ENCODE data around the gene MMS19.

Gene MMS19

GRCh38 chr10:97520978-97521761, 22.9 kb upstream of the MMS19 start:
- H3K4me2 ChIP-seq (ENCODE audit: low read length), result no peak overlapping the region
- H3K4me1 ChIP-seq (ENCODE audit: low read length), result no peaks in the 10 kb centered on the region
- no peaks in the 10 kb centered on the region for H3K9me3 ChIP-seq (ENCODE audit: insufficient read depth, low read length)
- no peak overlapping the region for H2AFZ ChIP-seq (ENCODE audit: low read depth, low read length)
- no peak overlapping the region for H3K27ac ChIP-seq (ENCODE audit: low read length)
- TF ChIP-seq CTCF (IDR thresholded peaks at IDR 0.05; ENCODE audit: low read depth, low read length) (no peak), EZH2phosphoT487 (IDR thresholded peaks at IDR 0.05; ENCODE audit: low read depth) (no peak)
- no peaks in the 10 kb centered on the region for H4K20me1 ChIP-seq (ENCODE audit: insufficient read depth, low read length)
- H3K79me2 ChIP-seq (ENCODE audit: low read length), result no peaks in the 10 kb centered on the region
- H3K9ac ChIP-seq (ENCODE audit: low read length), result no peak overlapping the region
- H3K4me3 ChIP-seq (ENCODE audit: low read length), result no peak overlapping the region
- no peaks in the 10 kb centered on the region for H3K36me3 ChIP-seq (replicated peaks; ENCODE audit: low read depth, low read length)
- H3K27me3 ChIP-seq (ENCODE audit: low read depth, low read length), result peaks cover 13% of the 10 kb centered on the region; the same call in 1 of the 2 replicates

GRCh38 chr10:97520520-97520919, 22.3 kb upstream of the MMS19 start:
- no peak overlapping the region for H2AFZ ChIP-seq (ENCODE audit: low read depth, low read length)
- no peak for TF ChIP-seq EZH2phosphoT487 (IDR thresholded peaks at IDR 0.05; ENCODE audit: low read depth)
- H3K4me2 ChIP-seq (ENCODE audit: low read length), result no peak overlapping the region
- H3K9me3 ChIP-seq (ENCODE audit: insufficient read depth, low read length), result no peaks in the 10 kb centered on the region
- no peak overlapping the region for H3K9ac ChIP-seq (ENCODE audit: low read length)
- H3K27ac ChIP-seq (ENCODE audit: low read length), result no peak overlapping the region
- no peaks in the 10 kb centered on the region for H4K20me1 ChIP-seq (ENCODE audit: insufficient read depth, low read length)
- no peaks in the 10 kb centered on the region for H3K36me3 ChIP-seq (replicated peaks; ENCODE audit: low read depth, low read length)
- H3K4me3 ChIP-seq (ENCODE audit: low read length), result no peak overlapping the region
- no peaks in the 10 kb centered on the region for H3K4me1 ChIP-seq (ENCODE audit: low read length)
- H3K79me2 ChIP-seq (ENCODE audit: low read length), result no peaks in the 10 kb centered on the region
- peaks cover 13% of the 10 kb centered on the region; the same call in 1 of the 2 replicates for H3K27me3 ChIP-seq (ENCODE audit: low read depth, low read length)

GRCh38 chr10:97519342-97519741, 21.1 kb upstream of the MMS19 start:
- H3K27ac ChIP-seq (ENCODE audit: low read length), result no peak overlapping the region
- TF ChIP-seq EZH2phosphoT487 (IDR thresholded peaks at IDR 0.05; ENCODE audit: low read depth) (no peak), CTCF (IDR thresholded peaks at IDR 0.05; ENCODE audit: low read depth, low read length) (no peak)
- no peaks in the 10 kb centered on the region for H3K36me3 ChIP-seq (replicated peaks; ENCODE audit: low read depth, low read length)
- H3K79me2 ChIP-seq (ENCODE audit: low read length), result no peaks in the 10 kb centered on the region
- H4K20me1 ChIP-seq (ENCODE audit: insufficient read depth, low read length), result no peaks in the 10 kb centered on the region
- peaks cover 13% of the 10 kb centered on the region; the same call in 1 of the 2 replicates for H3K27me3 ChIP-seq (ENCODE audit: low read depth, low read length)
- H3K4me3 ChIP-seq (ENCODE audit: low read length), result no peak overlapping the region
- no peak overlapping the region for H2AFZ ChIP-seq (ENCODE audit: low read depth, low read length)
- no peak overlapping the region for H3K9ac ChIP-seq (ENCODE audit: low read length)
- H3K4me2 ChIP-seq (ENCODE audit: low read length), result no peak overlapping the region
- H3K4me1 ChIP-seq (ENCODE audit: low read length), result no peaks in the 10 kb centered on the region
- no peaks in the 10 kb centered on the region for H3K9me3 ChIP-seq (ENCODE audit: insufficient read depth, low read length)

- Histone ChIP-seq H3K79me2 (ENCODE audit: low read length) (no peaks in the 10 kb centered on the region), H3K9me3 (ENCODE audit: insufficient read depth, low read length) (no peaks in the 10 kb centered on the region), H2AFZ (ENCODE audit: low read depth, low read length) (no peak overlapping the region), H3K36me3 (replicated peaks; ENCODE audit: low read depth, low read length) (no peaks in the 10 kb centered on the region), H3K4me2 (ENCODE audit: low read length) (no peak overlapping the region), H4K20me1 (ENCODE audit: insufficient read depth, low read length) (no peaks in the 10 kb centered on the region), H3K27ac (ENCODE audit: low read length) (no peak overlapping the region), H3K9ac (ENCODE audit: low read length) (no peak overlapping the region), H3K4me1 (ENCODE audit: low read length) (no peaks in the 10 kb centered on the region), H3K27me3 (ENCODE audit: low read depth, low read length) (peaks cover 13% of the 10 kb centered on the region; the same call in 1 of the 2 replicates), H3K4me3 (ENCODE audit: low read length) (no peak overlapping the region)
- TF ChIP-seq EZH2phosphoT487 (IDR thresholded peaks at IDR 0.05; ENCODE audit: low read depth) (no peak), CTCF (IDR thresholded peaks at IDR 0.05; ENCODE audit: low read depth, low read length) (no peak)
Measured at GRCh38 chr10:97518301-97519043, 20.2 kb upstream of the MMS19 start.

Data from OCI-LY3 (cell line).